GM12872 (cell line): ENCODE data around the gene SELENOV.

Experiments
- TF ChIP-seq, protein P1 (sequence below): IDR thresholded peaks from 3 replicates; pipeline ENCODE4 v1.5.1; 2011; ENCODE audit warnings: low read depth, mild to moderate bottlenecking, low read length, moderate library complexity; ENCODE audit not compliant: insufficient read depth

The SELENOV gene

DNA sequence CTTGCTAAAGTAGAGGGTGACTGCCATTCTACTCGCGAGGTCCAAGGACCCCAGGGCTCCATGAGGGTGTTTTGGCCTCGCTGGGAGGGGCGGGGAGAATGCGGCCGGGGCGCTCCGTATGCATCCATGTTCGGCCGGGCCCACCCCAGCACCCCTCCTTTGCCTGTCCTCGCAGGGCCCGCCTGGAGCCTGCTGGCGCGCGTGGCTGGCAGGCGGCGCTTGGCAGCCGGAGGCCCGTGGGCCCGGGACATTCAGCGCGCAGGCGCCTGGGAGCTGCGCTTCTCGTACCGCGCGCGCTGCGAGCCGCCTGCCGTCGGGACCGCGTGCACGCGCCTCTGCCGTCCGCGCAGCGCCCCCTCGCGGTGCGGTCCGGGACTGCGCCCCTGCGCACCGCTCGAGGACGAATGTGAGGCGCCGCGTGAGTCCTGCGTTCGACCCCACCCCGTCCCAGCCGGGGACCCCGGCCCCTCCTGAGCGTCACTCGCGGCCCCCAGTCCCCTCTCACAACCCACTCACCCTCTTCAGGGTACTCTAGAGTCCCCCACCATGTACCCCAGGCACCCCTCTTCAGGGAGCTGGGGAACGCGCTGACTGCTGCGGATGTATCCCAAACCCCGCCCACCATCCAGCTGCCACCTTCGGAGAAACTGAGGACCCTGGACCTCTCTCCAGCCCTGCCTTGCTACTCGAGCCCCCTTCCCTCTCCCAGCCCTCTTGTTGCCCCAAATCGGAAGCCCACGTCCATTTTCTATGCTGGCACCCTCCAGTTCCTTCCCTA is 12.1 kb upstream of the SELENOV start:
- TF ChIP-seq, protein P1, sequence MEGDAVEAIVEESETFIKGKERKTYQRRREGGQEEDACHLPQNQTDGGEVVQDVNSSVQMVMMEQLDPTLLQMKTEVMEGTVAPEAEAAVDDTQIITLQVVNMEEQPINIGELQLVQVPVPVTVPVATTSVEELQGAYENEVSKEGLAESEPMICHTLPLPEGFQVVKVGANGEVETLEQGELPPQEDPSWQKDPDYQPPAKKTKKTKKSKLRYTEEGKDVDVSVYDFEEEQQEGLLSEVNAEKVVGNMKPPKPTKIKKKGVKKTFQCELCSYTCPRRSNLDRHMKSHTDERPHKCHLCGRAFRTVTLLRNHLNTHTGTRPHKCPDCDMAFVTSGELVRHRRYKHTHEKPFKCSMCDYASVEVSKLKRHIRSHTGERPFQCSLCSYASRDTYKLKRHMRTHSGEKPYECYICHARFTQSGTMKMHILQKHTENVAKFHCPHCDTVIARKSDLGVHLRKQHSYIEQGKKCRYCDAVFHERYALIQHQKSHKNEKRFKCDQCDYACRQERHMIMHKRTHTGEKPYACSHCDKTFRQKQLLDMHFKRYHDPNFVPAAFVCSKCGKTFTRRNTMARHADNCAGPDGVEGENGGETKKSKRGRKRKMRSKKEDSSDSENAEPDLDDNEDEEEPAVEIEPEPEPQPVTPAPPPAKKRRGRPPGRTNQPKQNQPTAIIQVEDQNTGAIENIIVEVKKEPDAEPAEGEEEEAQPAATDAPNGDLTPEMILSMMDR = peak; percentile 88

DNA sequence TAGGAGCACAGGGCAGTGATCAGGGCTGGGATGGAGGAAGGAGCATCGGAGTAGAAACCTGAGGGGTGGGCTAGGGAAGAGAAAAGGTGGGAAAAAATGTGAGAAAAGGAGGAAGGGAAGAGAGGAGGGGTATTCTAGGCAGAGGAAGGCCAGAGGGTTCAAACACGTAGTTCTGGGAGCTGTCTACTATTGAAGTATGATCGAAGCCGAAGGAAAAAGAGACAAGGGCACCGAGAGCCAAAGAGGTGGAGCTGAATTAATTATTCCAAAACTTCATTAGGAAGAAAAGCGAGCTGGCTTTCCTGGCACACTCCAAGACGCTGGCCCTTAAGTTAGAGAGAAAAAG is 8.4 kb upstream of the SELENOV start:
- TF ChIP-seq, protein P1 = no peak

DNA sequence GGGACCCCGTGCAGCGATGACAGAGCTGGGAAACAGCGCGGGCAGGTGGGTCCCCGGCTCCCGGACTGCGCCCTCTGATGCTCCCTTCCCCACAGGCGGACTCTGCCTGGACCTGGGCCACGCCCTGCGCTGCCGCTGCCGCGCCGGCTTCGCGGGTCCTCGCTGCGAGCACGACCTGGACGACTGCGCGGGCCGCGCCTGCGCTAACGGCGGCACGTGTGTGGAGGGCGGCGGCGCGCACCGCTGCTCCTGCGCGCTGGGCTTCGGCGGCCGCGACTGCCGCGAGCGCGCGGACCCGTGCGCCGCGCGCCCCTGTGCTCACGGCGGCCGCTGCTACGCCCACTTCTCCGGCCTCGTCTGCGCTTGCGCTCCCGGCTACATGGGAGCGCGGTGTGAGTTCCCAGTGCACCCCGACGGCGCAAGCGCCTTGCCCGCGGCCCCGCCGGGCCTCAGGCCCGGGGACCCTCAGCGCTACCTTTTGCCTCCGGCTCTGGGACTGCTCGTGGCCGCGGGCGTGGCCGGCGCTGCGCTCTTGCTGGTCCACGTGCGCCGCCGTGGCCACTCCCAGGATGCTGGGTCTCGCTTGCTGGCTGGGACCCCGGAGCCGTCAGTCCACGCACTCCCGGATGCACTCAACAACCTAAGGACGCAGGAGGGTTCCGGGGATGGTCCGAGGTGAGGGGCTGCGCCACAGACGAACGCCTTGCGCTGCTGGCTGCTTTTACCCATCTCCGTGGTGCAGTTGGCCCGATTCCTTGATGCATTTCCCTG is 7.8 kb upstream of the SELENOV start:
- TF ChIP-seq, protein P1 = no peak

DNA sequence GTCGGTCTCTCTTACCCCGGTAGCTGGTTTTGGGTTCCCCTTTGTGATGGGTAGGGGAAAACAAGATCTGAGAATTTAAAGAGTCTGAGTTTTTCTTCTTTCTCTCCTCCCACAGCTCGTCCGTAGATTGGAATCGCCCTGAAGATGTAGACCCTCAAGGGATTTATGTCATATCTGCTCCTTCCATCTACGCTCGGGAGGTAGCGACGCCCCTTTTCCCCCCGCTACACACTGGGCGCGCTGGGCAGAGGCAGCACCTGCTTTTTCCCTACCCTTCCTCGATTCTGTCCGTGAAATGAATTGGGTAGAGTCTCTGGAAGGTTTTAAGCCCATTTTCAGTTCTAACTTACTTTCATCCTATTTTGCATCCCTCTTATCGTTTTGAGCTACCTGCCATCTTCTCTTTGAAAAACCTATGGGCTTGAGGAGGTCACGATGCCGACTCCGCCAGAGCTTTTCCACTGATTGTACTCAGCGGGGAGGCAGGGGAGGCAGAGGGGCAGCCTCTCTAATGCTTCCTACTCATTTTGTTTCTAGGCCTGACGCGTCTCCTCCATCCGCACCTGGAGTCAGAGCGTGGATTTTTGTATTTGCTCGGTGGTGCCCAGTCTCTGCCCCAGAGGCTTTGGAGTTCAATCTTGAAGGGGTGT is 7.1 kb upstream of the SELENOV start:
- TF ChIP-seq, protein P1 = no peak

DNA sequence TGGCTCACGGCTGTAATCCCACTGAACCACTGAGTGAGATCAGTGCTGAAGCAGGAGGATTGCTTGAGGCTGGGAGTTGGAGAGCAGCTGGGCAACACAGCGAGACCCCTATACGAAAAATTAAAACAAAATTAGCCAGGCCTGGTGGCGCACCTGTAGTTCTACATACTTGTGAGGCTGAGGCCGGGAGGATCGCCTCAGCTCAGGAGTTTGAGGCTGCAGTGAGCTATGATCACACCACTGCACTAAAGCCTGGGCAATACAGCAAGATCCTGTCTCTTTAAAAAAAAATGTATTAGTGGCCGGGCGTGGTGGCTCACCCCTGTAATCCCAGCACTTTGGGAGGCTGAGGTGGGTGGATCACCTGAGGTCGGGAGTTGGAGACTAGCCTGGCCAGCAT is 6.3 kb upstream of the SELENOV start:
- TF ChIP-seq, protein P1 = no peak

DNA sequence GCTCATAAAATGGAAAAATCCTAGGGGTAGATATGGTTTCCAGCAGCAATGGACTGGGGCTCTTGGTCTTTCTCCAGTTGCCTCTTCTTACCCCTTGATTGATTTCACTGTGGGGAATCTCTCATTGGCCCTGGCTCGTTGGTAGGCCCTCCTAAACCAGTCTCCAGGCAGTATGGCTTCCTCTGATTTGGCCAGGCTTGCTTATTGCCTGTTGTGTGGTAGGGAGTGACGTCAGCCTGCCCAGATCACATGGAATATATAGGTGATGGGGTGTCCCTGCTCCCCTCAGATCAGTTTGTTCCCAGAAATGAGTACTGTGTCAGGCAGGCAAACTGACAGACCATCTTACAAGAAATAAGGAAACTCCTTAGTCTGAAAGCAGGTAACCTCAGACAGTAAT is 5.7 kb upstream of the SELENOV start:
- TF ChIP-seq, protein P1 = no peak

DNA sequence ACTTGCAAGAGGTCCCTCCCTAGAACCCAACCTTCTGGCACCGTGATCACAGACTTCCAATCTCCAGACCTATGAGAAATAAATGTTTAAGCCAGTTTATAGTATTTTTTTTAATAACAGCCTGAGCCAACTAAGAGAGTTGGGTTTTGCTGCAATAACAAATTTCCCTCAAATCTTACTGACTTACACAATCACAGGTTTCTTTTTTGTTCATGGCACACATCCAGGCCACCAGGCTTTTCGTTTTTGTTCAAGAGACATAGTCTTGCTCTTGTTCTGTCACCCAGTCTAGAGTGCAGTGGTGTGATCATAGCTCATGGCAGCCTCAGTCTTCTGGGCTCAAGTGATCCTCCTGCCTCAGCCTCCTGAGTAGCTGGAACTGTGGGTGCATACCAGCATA is 2.0 kb upstream of the SELENOV start:
- TF ChIP-seq, protein P1 = no peak
